Ammon's horn (tissue), 1 donor: ENCODE data around the gene APC2.
A peak's percentile ranks its signal among the peaks of the same experiment; 100 is the strongest.

Source experiments
- DNase-seq: peaks from one replicate; pipeline ENCODE4 v3.0.0-alpha.2; 2016; ENCODE audit warnings: low spot score

APC2 gene, protein sequence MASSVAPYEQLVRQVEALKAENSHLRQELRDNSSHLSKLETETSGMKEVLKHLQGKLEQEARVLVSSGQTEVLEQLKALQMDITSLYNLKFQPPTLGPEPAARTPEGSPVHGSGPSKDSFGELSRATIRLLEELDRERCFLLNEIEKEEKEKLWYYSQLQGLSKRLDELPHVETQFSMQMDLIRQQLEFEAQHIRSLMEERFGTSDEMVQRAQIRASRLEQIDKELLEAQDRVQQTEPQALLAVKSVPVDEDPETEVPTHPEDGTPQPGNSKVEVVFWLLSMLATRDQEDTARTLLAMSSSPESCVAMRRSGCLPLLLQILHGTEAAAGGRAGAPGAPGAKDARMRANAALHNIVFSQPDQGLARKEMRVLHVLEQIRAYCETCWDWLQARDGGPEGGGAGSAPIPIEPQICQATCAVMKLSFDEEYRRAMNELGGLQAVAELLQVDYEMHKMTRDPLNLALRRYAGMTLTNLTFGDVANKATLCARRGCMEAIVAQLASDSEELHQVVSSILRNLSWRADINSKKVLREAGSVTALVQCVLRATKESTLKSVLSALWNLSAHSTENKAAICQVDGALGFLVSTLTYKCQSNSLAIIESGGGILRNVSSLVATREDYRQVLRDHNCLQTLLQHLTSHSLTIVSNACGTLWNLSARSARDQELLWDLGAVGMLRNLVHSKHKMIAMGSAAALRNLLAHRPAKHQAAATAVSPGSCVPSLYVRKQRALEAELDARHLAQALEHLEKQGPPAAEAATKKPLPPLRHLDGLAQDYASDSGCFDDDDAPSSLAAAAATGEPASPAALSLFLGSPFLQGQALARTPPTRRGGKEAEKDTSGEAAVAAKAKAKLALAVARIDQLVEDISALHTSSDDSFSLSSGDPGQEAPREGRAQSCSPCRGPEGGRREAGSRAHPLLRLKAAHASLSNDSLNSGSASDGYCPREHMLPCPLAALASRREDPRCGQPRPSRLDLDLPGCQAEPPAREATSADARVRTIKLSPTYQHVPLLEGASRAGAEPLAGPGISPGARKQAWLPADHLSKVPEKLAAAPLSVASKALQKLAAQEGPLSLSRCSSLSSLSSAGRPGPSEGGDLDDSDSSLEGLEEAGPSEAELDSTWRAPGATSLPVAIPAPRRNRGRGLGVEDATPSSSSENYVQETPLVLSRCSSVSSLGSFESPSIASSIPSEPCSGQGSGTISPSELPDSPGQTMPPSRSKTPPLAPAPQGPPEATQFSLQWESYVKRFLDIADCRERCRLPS (N-terminal part only)

DNA sequence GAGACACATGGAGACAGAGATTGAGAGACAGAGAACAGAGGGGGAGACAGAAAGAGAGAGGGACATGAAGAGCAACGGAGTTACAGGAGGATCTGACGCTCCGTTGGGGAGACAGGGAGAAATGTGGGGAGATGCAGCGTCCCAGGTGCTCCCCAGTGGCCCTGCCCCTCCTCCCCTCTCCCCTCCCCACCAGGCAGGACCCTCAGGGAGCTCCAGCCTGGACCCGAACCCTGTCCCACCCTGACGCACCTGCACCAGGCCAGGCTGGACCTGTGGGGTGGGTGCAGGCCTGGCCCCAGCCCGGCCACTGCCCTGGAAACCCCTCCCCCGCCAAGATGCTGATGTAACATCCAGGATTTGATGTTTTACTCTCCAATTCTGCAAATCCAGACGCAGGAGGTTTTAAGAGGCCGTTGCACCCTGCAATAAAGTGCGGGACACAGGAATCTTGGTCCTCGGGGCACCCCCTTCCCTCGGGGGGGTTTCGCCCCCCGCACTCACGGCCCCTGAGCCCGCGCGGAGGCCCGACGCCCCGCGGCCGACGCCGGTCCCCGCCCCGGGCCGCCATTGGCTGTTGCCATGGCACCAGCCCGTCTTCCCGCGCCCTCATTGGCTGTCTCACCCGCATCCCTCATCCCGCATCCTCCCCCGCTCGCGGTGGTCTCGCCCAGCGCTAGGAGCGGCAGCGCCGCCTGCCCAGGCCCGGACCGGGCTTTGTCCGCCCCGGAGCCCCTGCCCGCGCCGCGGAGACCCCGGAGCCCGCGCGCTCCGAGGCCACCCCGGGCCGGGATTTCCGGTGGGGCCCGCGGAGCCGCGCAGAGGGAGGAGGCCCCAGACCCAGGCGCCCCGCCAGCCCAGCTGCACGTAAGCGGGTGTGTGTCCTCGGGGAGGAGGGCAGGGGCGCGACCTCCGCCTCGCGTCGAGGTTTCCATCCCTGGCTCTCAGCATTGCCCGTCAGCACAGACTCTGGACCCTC is at the start of gene APC2:
Gene APC2 (plus strand): TSS at position 655 of the 976 bp plus-strand sequence. CDS start 2,881 bp downstream, outside the sequence.
- peak; percentile 90 for DNase-seq

DNA sequence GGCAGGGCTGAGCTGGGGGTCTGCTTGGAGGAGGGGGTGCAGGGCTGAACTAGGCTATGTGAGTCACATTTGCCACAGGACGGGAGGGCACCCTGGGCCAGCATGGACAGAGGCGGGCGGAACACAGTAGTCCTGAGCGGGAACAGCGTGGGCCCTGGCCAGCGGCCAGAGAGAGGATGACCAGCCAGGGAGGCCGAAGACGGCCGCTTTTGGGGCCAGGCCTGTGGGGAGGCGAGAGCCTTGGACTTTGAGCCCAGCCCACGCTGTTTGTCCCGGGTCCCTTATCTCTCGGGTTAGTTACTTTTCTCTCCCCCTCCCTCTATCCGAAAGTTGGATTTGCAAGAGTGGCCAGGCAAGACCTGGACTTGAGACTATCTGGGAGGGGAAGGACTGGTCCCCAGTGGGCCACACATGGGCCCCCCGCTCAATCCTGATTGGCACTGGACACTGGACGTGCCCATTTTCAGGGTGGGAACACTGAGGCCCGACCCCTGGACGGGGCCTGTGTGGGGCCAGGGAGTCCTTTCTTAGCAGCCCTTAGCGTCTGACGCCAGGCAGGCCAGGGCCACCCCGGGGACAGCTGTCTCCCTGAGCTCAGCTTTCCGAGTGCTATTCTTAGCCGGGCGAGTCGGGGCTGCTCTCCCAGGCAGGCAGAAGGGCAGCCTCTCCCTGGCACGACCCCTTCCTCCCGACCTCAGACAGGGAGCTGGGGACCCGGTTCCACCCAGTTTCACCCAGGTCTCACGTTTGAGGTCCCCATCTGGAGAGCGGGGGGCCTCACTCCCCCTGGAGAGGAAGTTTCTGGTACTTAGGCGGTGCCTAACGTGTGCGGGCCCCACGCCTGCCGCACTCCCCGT is 49.4 kb upstream of the APC2 start:
- DNase-seq: no peak

GRCh38 chr19:1401138-1401888 is 48.6 kb upstream of the APC2 start, which contains the start of gene GAMT:
Gene GAMT, minus strand, starts transcription at chr19:1401542. Its CDS starts 66 bp downstream, at chr19:1401476.
- no peak for DNase-seq

- DNase-seq: no peak
Measured at GRCh38 chr19:1401889-1402217, 48.1 kb upstream of the APC2 start.

- DNase-seq: no peak
Measured at GRCh38 chr19:1402411-1403070, 47.4 kb upstream of the APC2 start.

GRCh38 chr19:1406774-1407527 is 43.0 kb upstream of the APC2 start:
- peak; percentile 96 for DNase-seq

DNA sequence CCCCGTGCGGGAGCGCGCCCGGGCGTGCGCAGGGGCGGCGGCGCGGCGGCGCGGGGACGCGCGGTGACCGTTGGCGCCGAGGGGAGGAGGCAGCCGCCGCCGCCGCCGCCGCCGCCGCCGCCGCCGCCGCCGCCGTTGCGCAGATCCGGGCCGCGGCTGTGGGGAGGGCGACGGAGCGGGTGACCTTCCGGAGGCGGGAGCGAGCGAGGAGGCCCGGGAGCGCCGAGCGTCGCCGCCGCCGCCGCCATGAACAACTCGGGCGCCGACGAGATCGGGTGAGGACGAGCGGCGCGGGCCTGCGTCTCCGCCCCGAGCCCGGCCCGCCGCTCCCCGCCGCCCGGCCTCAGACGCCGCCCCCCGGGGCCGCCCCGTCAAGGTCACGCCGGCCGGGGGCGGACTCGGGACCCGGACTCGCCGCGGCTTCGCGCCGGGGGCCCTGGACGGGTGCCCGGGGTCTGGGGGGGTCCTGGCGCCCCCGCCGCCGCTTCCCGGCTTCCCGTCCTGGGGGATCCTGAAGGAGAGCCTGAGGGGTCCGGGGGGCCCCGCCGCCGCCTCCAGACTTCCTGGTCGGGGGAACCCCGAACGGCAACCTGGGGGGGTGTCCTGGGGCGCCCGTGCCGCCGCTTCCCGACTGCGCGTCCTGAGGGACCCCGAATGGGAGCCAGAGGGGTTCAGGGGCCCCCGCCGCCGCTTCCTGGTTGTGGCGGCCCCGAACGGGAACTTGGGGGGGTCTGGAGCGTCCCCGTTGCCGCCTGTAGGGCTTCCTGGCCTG is 42.2 kb upstream of the APC2 start, which contains the start of gene DAZAP1:
Gene DAZAP1 (plus strand): TSS at position 59 of the 772 bp plus-strand sequence. CDS start 188 bp downstream, at position 247.
- DNase-seq: no peak

GRCh38 chr19:1408300-1409203 is 41.4 kb upstream of the APC2 start:
- no peak for DNase-seq

GRCh38 chr19:1409204-1410005 is 40.5 kb upstream of the APC2 start:
- DNase-seq: no peak

DNA sequence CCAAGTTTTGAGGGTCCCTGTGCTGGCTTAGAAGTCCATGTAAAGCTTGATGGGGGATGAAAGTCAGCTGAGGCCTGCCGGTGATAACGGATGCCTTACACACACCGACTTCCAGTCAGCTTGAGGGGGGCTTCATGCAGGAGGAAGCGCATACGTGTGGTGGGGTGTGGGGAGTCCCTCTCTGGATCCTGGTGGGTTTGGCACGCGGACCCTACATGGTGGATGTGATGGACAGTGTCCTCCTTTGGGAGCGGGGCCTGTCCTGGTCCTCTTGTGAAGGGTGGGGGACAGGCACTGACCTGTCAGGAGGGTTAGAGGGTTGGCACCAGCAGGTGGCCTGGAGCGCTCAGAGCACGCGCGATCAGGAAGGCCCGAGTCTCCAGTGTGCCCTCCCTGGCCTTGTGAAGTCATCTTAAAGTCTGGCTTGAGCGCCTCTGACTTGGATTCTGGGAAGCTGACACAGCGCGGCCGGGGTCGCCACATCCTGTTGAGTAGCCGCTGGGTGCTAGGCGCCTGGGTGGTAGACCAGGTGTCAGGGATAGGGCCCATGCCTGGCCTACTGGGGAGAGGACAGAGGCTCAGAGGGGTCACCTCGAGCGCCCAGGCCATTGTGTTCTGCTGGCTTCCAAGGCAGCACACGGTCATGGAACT is 39.7 kb upstream of the APC2 start:
- DNase-seq: no peak

DNA sequence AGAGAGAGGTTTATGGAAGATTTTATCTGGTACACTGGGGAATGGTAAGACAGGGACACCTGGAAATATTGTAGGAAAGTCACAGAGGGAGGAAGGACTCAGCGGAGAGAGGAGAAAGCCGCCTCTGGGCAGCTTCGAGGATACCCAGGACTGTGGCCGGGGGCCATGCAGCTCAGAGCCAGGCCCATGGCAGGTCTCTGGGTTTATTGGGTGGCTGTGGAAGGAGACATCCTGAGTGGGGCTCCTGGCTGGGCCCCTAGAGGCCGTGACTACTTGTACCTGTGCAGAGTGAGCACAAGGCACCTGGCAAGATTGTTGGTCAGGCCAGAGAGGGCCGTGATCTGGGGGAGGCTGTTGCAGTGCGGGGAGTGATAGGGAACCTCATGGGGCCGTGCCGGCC is 39.1 kb upstream of the APC2 start:
- no peak for DNase-seq

DNA sequence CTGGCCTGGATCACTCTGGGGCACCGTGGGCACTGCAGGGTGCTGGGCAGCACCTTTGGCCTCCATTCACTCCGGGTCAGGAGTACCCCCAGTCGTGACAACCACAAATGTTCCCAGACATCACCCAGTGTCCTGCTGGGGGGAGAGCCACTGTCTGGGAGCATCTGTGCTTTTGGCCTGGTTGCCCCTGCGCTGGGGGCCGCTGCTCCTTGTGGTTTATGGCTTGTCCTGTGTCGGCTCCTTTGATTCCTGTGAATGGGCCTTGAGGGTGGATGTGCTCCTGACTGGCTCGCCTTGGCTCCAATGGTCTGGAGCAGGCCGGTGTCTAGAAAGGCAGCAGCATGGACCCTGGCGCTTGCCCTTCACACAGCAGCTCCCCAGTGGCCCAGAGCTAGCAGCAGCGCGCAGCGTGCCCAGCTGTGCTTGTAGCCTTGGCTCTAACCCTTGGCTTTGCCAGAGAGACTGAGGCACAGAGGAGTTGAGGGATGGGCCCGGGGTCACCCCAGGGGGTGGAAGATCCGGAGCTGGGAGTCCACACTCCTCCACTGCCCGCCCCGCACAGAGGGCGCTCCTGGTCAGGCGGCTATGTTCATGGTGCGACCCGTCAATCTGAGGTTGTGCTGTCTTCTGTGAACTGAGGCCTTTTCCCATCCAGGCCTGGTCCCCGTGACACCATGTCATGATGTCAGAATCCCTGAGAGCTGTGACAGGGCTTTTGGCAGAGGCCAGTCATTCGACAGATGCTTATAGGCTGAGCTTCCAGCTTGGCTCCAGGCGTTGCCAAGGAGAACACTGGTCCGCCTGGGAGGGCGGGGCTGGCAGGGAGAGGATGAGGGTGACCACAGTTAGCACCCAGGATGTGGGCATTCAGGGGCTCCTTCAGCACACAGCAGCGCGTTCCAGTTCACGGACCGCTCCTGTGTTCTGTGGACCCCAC is 38.4 kb upstream of the APC2 start:
- DNase-seq: peak; percentile 97

- no peak for DNase-seq
Measured at GRCh38 chr19:1412323-1412923, 37.5 kb upstream of the APC2 start.
